Upper lobe of left lung (tissue), 6 donors: ENCODE measurements around the gene TBC1D5. TPM values are rescaled to one million over a fixed set of nuclear protein-coding genes. Genes with fewer than 3 reads are reported as not detected.

Experiments
- ATAC-seq, 2 donors: fragments of 200-7000 bp; cut with Tn5 transposase; one replicate each; pipeline ENCODE4 v1.9.1; 2022; ENCODE audit warnings: mild to moderate bottlenecking in 2 of 2, moderate library complexity in 2 of 2; ENCODE audit not compliant: low FRiP score in 2 of 2
- DNase-seq, 2 donors: peaks; one replicate each; pipeline ENCODE4 v3.0.0-alpha.2; 2019 to 2020
- H3K27ac ChIP-seq, 4 donors: fragments of 200-600 bp; sonication (generic); one replicate each; pipeline ENCODE4 v1.5.1; 2016 to 2019
- H3K27me3 ChIP-seq, 4 donors: fragments of 200-600 bp; sonication (generic); one replicate each; pipeline ENCODE4 v1.5.1; 2017 to 2019
- H3K36me3 ChIP-seq, 4 donors: fragments of 200-600 bp; sonication (generic); one replicate each; pipeline ENCODE4 v1.5.1; 2016 to 2019
- H3K4me1 ChIP-seq, 4 donors: fragments of 200-600 bp; sonication (generic); one replicate each; pipeline ENCODE4 v1.5.1; 2018 to 2019
- H3K4me3 ChIP-seq, 4 donors: fragments of 200-600 bp; sonication (generic); one replicate each; pipeline ENCODE4 v1.5.1; 2017 to 2019; ENCODE audit warnings: mild to moderate bottlenecking in 2 of 4, moderate library complexity in 1 of 4
- H3K9me3 ChIP-seq, 4 donors: fragments of 200-600 bp; sonication (generic); one replicate each; pipeline ENCODE4 v1.5.1; 2018 to 2019
- EP300 ChIP-seq, 4 donors: sonication (generic); formaldehyde crosslinking; IDR thresholded peaks; one replicate each; pipeline ENCODE4 v1.5.1; 2017; ENCODE audit warnings: antibody characterized with exemption in 4 of 4, control low read depth in 2 of 4
- POLR2A ChIP-seq, 4 donors: fragments of 450-650 bp; IDR thresholded peaks; one replicate each; pipeline ENCODE4 v1.5.1; 2016 to 2017; ENCODE audit warnings: antibody characterized with exemption in 4 of 4, mild to moderate bottlenecking in 2 of 4
- POLR2AphosphoS5 ChIP-seq, 2 donors: sonication (generic); formaldehyde crosslinking; IDR thresholded peaks; one replicate each; pipeline ENCODE4 v1.5.1; 2017; ENCODE audit warnings: antibody characterized with exemption in 2 of 2
- WGBS, 2 donors: methylation state at CpG; one replicate each; pipeline ENCODE4 v1.1.5; 2017 to 2018; 5-methylcytosine and 5-hydroxymethylcytosine counted together
- total RNA-seq, 6 donors: library from RNA; depleted of rRNA in 4 of 6; stranded (reverse); fragments of >200 nt in 4 of 6; gene quantifications; one replicate each; pipeline versions ENCODE4 v1.1.0 to v1.2.1, GENCODE V29; 2016 to 2021
- TF ChIP-seq, protein P1 (sequence below), 6 experiments: fragments of 450-650 bp in 4 of 6; fragments of 200-600 bp in 2 of 6; sonication (generic) in 2 of 6; IDR thresholded peaks; one replicate each; pipeline ENCODE4 v1.5.1; 2016 to 2019; ENCODE audit warnings: antibody characterized with exemption in 6 of 6
- donor health status: DM: no; HTN: no; CAD: no; lungs with moderate emphysema.
- donor health status: DM: no; HTN: yes; CAD: no; lungs with severe emphysema.

The TBC1D5 gene
- total RNA-seq, 6 donors from 2014 or later: 53.0 to 135 (median 63.3) TPM

DNA sequence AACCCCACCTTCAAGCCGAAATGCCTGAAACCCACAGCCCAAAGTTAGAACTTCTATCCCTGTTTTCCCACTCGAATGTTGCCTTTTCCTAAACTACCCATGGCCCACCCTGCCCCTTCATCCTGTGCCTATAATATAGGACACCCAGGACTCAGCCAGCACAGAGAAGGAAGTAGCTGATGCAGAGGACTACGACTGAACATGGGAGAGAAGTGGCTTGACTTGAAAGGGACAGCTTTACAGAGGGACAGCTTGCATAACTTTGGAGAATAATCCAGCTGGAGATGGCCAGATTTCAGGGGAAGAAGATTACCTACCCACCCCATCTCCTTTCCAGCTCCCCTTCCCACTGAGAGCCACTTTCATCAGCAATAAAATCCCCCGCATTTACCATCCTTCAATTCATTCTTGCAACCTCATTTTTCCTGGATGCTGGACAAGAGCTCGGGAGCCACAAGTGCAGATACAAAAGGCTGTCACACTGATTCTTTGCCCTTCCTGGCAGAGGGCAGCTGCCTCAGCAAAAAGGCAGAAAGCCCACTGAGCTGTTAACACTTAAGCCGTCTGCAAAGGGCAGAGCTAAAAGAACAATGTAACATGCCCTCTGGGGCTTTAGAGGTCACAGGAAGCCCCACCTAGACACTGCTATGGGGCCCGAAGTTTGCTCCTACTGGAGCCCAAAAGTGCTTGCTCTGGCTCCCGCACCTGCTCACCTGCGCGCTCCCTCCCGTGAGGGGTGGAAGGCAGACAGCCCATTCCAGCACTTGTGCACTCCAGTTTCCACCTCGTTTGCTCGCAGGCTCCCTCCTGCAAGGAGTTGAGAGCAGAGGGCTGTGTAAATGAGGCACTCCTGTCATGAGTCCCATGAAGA, 224.0 kb downstream of the TBC1D5 start:
- 79 to 84% methylated on average over 13 of the region's 13 CpGs for WGBS, 2 donors
- TF ChIP-seq EP300 (IDR thresholded peaks at IDR 0.05) (no peak), POLR2AphosphoS5 (IDR thresholded peaks at IDR 0.05) (no peak), POLR2A (IDR thresholded peaks at IDR 0.05) (no peak)
- TF ChIP-seq, protein P1, sequence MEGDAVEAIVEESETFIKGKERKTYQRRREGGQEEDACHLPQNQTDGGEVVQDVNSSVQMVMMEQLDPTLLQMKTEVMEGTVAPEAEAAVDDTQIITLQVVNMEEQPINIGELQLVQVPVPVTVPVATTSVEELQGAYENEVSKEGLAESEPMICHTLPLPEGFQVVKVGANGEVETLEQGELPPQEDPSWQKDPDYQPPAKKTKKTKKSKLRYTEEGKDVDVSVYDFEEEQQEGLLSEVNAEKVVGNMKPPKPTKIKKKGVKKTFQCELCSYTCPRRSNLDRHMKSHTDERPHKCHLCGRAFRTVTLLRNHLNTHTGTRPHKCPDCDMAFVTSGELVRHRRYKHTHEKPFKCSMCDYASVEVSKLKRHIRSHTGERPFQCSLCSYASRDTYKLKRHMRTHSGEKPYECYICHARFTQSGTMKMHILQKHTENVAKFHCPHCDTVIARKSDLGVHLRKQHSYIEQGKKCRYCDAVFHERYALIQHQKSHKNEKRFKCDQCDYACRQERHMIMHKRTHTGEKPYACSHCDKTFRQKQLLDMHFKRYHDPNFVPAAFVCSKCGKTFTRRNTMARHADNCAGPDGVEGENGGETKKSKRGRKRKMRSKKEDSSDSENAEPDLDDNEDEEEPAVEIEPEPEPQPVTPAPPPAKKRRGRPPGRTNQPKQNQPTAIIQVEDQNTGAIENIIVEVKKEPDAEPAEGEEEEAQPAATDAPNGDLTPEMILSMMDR (IDR thresholded peaks at IDR 0.05): no peak
- Histone ChIP-seq H3K36me3 (no peaks in the 10 kb centered on the region), H3K4me3 (no peak overlapping the region), H3K9me3 (no peaks in the 10 kb centered on the region), H3K27ac (no peak overlapping the region), H3K4me1 (peaks cover 0 to 12% (median 5%) of the 10 kb centered on the region in 4 donors), H3K27me3 (no peaks in the 10 kb centered on the region)
- DNase-seq (peak; percentile 32 to 33), ATAC-seq (peak in 1 of 2 donors; percentile 66)

DNA sequence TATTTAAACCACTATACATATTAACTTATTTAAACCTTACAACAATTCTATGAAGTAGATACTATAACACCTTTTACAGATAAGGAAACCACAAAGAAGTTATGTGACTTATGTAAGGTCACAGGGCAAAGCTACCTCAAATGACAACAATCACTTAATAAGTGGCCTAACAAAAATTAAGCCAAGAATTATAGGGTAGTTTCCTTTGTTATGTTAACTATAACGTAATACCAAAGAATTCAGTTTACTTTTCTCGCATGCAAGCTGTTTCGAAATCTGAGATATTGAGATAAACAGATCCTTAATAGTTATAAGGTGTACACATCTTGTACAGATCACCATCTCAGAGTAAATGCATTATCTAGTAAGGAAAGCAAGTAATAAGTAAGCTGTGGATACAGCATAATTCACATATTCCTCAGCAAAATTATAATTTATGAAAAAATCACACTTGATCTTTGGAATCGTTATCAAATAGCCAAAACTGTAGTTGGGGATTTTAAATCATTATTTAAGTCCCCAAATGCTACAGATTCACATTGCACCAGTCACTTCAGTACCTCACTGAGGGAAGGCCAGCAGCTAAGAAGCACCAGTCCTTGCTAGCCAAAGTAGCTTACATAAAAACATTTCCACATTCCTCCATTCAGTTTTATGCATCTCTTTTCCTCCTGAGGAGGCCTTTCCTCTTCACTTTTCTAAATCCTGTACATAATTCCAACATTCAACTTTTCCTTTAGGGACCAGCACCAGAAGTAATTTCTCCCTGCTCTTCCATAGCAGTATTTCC, 226.8 kb downstream of the TBC1D5 start:
- no peaks in the 10 kb centered on the region for H3K9me3 ChIP-seq
- DNase-seq: no peak
- no peak for ATAC-seq
- WGBS, 2 donors: 64 to 74% methylated on average over 4 of the region's 4 CpGs
- no peak overlapping the region for H3K4me3 ChIP-seq
- no peaks in the 10 kb centered on the region for H3K27me3 ChIP-seq
- H3K4me1 ChIP-seq: peaks cover 0 to 12% (median 5%) of the 10 kb centered on the region in 4 donors
- no peak overlapping the region for H3K27ac ChIP-seq
- H3K36me3 ChIP-seq: no peaks in the 10 kb centered on the region
- TF ChIP-seq POLR2AphosphoS5 (IDR thresholded peaks at IDR 0.05) (no peak), POLR2A (IDR thresholded peaks at IDR 0.05) (no peak), EP300 (IDR thresholded peaks at IDR 0.05) (no peak)
- TF ChIP-seq, protein P1 (IDR thresholded peaks at IDR 0.05): no peak

DNA sequence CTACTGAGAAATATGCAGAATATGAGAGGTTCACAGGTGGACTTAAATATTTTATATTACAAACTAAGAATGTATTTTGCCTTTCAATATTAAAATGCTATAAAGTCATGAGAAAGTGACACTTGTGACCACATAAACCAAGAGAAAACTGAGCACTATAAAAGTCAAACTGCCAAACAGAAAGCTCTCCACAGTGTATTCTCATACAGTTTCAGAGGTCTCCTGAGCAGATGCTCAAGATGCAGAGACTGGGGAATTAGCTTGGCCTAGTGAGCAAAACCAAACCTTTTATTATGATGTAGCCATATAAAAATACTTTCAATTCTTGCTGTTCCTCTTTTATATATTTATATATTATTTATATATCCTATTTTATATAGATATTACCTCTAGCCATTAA, 227.8 kb downstream of the TBC1D5 start:
- Histone ChIP-seq H3K4me1 (peaks cover 0 to 12% (median 5%) of the 10 kb centered on the region in 4 donors), H3K27me3 (no peaks in the 10 kb centered on the region), H3K27ac (no peak overlapping the region), H3K36me3 (no peaks in the 10 kb centered on the region), H3K4me3 (no peak overlapping the region), H3K9me3 (no peaks in the 10 kb centered on the region)
- no peak for ATAC-seq
- no peak for DNase-seq
- TF ChIP-seq EP300 (IDR thresholded peaks at IDR 0.05): no peak
- no peak for TF ChIP-seq POLR2A (IDR thresholded peaks at IDR 0.05)
- TF ChIP-seq, protein P1 (IDR thresholded peaks at IDR 0.05): no peak
- no peak for TF ChIP-seq POLR2AphosphoS5 (IDR thresholded peaks at IDR 0.05)

DNA sequence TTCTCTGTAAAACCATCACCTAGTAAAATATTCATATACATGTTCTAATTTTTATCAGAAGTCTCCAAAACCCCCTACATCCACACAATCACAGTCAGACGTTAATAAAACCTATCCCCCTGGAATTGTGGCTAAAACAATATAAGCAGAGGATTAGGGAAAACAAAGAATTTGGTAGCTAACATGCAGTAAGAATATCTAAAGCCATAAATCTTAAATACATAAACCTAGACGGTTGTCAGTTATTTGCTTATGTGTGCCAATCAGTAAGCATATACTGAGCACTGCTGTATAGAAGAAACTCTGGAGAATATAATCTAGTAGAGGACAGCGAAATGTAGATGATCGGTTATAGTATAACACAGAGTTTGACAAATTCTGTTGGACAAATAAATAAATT, 232.2 kb downstream of the TBC1D5 start:
- WGBS, 2 donors: 90 to 92% methylated on average over 4 of the region's 4 CpGs
- peaks cover 0 to 4% (median 0%) of the 10 kb centered on the region in 4 donors for H3K4me1 ChIP-seq
- no peak overlapping the region for H3K27ac ChIP-seq
- no peaks in the 10 kb centered on the region for H3K9me3 ChIP-seq
- H3K36me3 ChIP-seq: no peaks in the 10 kb centered on the region
- no peak for ATAC-seq
- TF ChIP-seq EP300 (IDR thresholded peaks at IDR 0.05) (no peak), POLR2AphosphoS5 (IDR thresholded peaks at IDR 0.05) (no peak), POLR2A (IDR thresholded peaks at IDR 0.05) (no peak)
- TF ChIP-seq, protein P1 (IDR thresholded peaks at IDR 0.05): no peak
- H3K27me3 ChIP-seq: no peaks in the 10 kb centered on the region
- H3K4me3 ChIP-seq: no peak overlapping the region
- DNase-seq: no peak
